Sigmoid colon (tissue), 7 donors: ENCODE results near the gene TCFL5. TPM values are rescaled to one million over a fixed set of nuclear protein-coding genes. Genes with fewer than 3 reads are reported as not detected.
A peak's percentile ranks its signal among the peaks of the same experiment; 100 is the strongest.

Experiments
- DNase-seq: peaks from one replicate; pipeline ENCODE4 v3.0.0-alpha.2; 2019
- H3K27ac ChIP-seq, 4 donors: fragments of 200-600 bp; sonication (generic); one replicate each; pipeline ENCODE4 v1.5.1; 2016 to 2019; ENCODE audit warnings: mild to moderate bottlenecking in 1 of 4
- H3K27me3 ChIP-seq, 3 donors: fragments of 200-600 bp; sonication (generic); one replicate each; pipeline ENCODE4 v1.5.1; 2019; ENCODE audit warnings: mild to moderate bottlenecking in 1 of 3
- H3K36me3 ChIP-seq, 4 donors: fragments of 200-600 bp; sonication (generic); one replicate each; pipeline ENCODE4 v1.5.1; 2016 to 2019
- H3K4me1 ChIP-seq, 4 donors: fragments of 200-600 bp; sonication (generic); one replicate each; pipeline ENCODE4 v1.5.1; 2017 to 2019
- H3K4me3 ChIP-seq, 4 donors: fragments of 200-600 bp; sonication (generic); one replicate each; pipeline ENCODE4 v1.5.1; 2017 to 2019; ENCODE audit warnings: mild to moderate bottlenecking in 2 of 4, moderate library complexity in 1 of 4
- H3K9me3 ChIP-seq, 4 donors: fragments of 200-600 bp in 3 of 4; sonication (generic) in 3 of 4; one replicate each; pipeline versions ENCODE4 v1.5.1 to v1.6.1; 2013 to 2019
- EP300 ChIP-seq, 4 donors: sonication (generic); formaldehyde crosslinking; IDR thresholded peaks; one replicate each; pipeline ENCODE4 v1.6.1; 2017; ENCODE audit warnings: antibody characterized with exemption in 4 of 4
- POLR2A ChIP-seq, 2 donors: fragments of 450-650 bp; IDR thresholded peaks; one replicate each; pipeline ENCODE4 v1.6.1; 2016; ENCODE audit warnings: antibody characterized with exemption in 2 of 2, mild to moderate bottlenecking in 2 of 2, moderate library complexity in 2 of 2
- POLR2AphosphoS5 ChIP-seq, 4 donors: sonication (generic); formaldehyde crosslinking; IDR thresholded peaks; one replicate each; pipeline ENCODE4 v1.6.1; 2017; ENCODE audit warnings: antibody characterized with exemption in 4 of 4
- WGBS, 2 donors: extraction: QIAGEN DNeasy Blood & Tissue Kit; methylation state at CpG; one replicate each; pipeline ENCODE4 v1.1.7; 2013; 5-methylcytosine and 5-hydroxymethylcytosine counted together
- intact Hi-C: fragments of 100-400 bp; cut with DNase I; formaldehyde crosslinking; loops from one replicate; pipeline ENCODE4 v1.15.1; 2023
- polyA plus RNA-seq, 3 donors: library from polyadenylated mRNA; stranded (reverse); fragments of 200-250 nt; gene quantifications; one replicate each; pipeline ENCODE4 v1.2.3, GENCODE V29; 2013
- total RNA-seq, 4 donors: library from RNA; depleted of rRNA; stranded (reverse); fragments of >200 nt; gene quantifications; one replicate each; pipeline ENCODE4 v1.1.0, GENCODE V29; 2016
- TF ChIP-seq, protein P1 (sequence below), 4 experiments: fragments of 450-650 bp in 3 of 4; fragments of 200-600 bp in 1 of 4; IDR thresholded peaks; one replicate each; pipeline ENCODE4 v1.5.1; 2016 to 2019; ENCODE audit warnings: antibody characterized with exemption in 4 of 4, mild to moderate bottlenecking in 3 of 4, moderate library complexity in 2 of 4
- donor health status: healthy with polysubstance abuse.
- donor health status: Bipolar disorder and iron deficiency.
- donor health status: healthy.

Gene TCFL5
- total and polyA plus RNA-seq, 7 donors = 2.3 to 16.9 (median 8.1) TPM

GRCh38 chr20:62814060-62814708 is 47.4 kb downstream of the TCFL5 start:
- no peak for DNase-seq
- H3K27me3 ChIP-seq = peaks cover 36 to 53% (median 47%) of the 10 kb centered on the region in 3 donors
- H3K27ac ChIP-seq = no peak overlapping the region
- peaks cover 0 to 42% (median 34%) of the 10 kb centered on the region in 4 donors for H3K4me1 ChIP-seq
- H3K9me3 ChIP-seq = no peaks in the 10 kb centered on the region
- intact Hi-C loops = no loop called here
- H3K4me3 ChIP-seq = no peak overlapping the region
- WGBS, 2 donors = 72 to 78% methylated on average over 13 of the region's 13 CpGs
- TF ChIP-seq EP300 (IDR thresholded peaks at IDR 0.05) (no peak), POLR2AphosphoS5 (IDR thresholded peaks at IDR 0.05) (no peak), POLR2A (IDR thresholded peaks at IDR 0.05) (no peak)
- TF ChIP-seq, protein P1, sequence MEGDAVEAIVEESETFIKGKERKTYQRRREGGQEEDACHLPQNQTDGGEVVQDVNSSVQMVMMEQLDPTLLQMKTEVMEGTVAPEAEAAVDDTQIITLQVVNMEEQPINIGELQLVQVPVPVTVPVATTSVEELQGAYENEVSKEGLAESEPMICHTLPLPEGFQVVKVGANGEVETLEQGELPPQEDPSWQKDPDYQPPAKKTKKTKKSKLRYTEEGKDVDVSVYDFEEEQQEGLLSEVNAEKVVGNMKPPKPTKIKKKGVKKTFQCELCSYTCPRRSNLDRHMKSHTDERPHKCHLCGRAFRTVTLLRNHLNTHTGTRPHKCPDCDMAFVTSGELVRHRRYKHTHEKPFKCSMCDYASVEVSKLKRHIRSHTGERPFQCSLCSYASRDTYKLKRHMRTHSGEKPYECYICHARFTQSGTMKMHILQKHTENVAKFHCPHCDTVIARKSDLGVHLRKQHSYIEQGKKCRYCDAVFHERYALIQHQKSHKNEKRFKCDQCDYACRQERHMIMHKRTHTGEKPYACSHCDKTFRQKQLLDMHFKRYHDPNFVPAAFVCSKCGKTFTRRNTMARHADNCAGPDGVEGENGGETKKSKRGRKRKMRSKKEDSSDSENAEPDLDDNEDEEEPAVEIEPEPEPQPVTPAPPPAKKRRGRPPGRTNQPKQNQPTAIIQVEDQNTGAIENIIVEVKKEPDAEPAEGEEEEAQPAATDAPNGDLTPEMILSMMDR (IDR thresholded peaks at IDR 0.05) = no peak
- peaks cover 27 to 48% (median 39%) of the 10 kb centered on the region in 4 donors for H3K36me3 ChIP-seq

DNA sequence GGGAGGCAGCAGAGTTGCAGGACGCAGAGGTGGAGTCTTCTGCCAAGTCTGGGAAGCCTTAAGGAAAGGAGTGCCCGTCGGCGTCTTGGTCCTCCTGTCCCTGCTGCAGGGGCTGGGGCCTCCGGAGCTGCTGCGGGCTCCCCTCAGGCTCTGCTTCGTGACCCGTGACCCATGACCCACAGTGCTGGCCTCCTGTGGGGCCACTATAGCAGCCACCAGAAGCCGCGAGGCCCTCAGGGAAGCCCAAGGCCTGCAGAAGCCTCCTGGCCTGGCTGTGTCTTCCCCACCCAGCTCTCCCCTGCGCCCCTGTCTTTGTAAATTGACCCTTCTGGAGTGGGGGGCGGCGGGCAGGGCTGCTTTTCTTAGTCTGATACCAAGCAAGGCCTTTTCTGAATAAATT is 48.0 kb downstream of the TCFL5 start:
- 88 to 90% methylated on average over 13 of the region's 13 CpGs for WGBS, 2 donors
- no peak overlapping the region for H3K4me3 ChIP-seq
- no peaks in the 10 kb centered on the region for H3K9me3 ChIP-seq
- no peak overlapping the region for H3K27ac ChIP-seq
- peaks cover 30 to 54% (median 42%) of the 10 kb centered on the region in 4 donors for H3K36me3 ChIP-seq
- no peak for DNase-seq
- peaks cover 0 to 36% (median 29%) of the 10 kb centered on the region in 4 donors for H3K4me1 ChIP-seq
- peaks cover 36 to 47% (median 41%) of the 10 kb centered on the region in 3 donors for H3K27me3 ChIP-seq
- TF ChIP-seq POLR2A (IDR thresholded peaks at IDR 0.05) (no peak), POLR2AphosphoS5 (IDR thresholded peaks at IDR 0.05) (peak in 1 of 4 donors; percentile 6), EP300 (IDR thresholded peaks at IDR 0.05) (no peak)
- TF ChIP-seq, protein P1 (IDR thresholded peaks at IDR 0.05) = no peak
- intact Hi-C loops = no loop called here

DNA sequence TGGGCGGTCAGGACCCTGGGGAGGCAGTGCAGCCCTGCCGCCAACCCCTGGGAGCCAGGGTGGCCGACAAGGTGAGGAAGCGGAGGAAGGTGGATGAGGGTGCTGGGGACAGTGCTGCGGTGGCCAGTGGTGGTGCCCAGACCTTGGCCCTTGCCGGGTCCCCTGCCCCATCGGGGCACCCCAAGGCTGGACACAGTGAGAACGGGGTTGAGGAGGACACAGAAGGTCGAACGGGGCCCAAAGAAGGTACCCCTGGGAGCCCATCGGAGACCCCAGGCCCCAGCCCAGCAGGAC is 48.8 kb downstream of the TCFL5 start:
- Histone ChIP-seq H3K4me1 (peaks cover 0 to 38% (median 29%) of the 10 kb centered on the region in 4 donors), H3K4me3 (no peak overlapping the region), H3K27ac (no peak overlapping the region), H3K9me3 (no peaks in the 10 kb centered on the region), H3K36me3 (peaks cover 34 to 61% (median 44%) of the 10 kb centered on the region in 4 donors), H3K27me3 (peaks cover 33 to 40% (median 34%) of the 10 kb centered on the region in 3 donors)
- 94 to 95% methylated on average over 11 of the region's 11 CpGs for WGBS, 2 donors
- intact Hi-C loops = no loop called here
- no peak for TF ChIP-seq POLR2AphosphoS5 (IDR thresholded peaks at IDR 0.05)
- no peak for TF ChIP-seq POLR2A (IDR thresholded peaks at IDR 0.05)
- TF ChIP-seq EP300 (IDR thresholded peaks at IDR 0.05) = no peak
- TF ChIP-seq, protein P1 (IDR thresholded peaks at IDR 0.05) = no peak
- DNase-seq = no peak

DNA sequence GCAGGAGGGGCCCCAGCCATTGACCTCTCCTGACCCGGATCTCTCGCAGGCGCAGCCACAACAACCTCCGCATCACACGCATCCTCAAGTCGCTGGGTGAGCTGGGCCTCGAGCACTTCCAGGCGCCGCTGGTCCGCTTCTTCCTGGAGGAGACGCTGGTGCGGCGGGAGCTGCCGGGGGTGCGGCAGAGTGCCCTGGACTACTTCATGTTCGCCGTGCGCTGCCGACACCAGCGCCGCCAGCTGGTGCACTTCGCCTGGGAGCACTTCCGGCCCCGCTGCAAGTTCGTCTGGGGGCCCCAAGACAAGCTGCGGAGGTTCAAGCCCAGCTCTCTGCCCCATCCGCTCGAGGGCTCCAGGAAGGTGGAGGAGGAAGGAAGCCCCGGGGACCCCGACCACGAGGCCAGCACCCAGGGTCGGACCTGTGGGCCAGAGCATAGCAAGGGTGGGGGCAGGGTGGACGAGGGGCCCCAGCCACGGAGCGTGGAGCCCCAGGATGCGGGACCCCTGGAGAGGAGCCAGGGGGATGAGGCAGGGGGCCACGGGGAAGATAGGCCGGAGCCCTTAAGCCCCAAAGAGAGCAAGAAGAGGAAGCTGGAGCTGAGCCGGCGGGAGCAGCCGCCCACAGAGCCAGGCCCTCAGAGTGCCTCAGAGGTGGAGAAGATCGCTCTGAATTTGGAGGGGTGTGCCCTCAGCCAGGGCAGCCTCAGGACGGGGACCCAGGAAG is 49.3 kb downstream of the TCFL5 start:
- intact Hi-C loops = no loop called here
- Histone ChIP-seq H3K4me3 (no peak overlapping the region), H3K27me3 (peaks cover 28 to 35% (median 29%) of the 10 kb centered on the region in 3 donors), H3K27ac (no peak overlapping the region), H3K36me3 (peaks cover 38 to 66% (median 47%) of the 10 kb centered on the region in 4 donors), H3K9me3 (no peaks in the 10 kb centered on the region), H3K4me1 (peaks cover 0 to 37% (median 33%) of the 10 kb centered on the region in 4 donors)
- TF ChIP-seq POLR2AphosphoS5 (IDR thresholded peaks at IDR 0.05) (no peak), POLR2A (IDR thresholded peaks at IDR 0.05) (no peak), EP300 (IDR thresholded peaks at IDR 0.05) (no peak)
- TF ChIP-seq, protein P1 (IDR thresholded peaks at IDR 0.05) = no peak
- no peak for DNase-seq
- 87 to 90% methylated on average over 43 of the region's 43 CpGs for WGBS, 2 donors
